Gastrocnemius medialis (tissue), 4 donors: ENCODE results near the gene OR52E1. TPM values are rescaled to one million over a fixed set of nuclear protein-coding genes. Genes with fewer than 3 reads are reported as not detected.

ENCODE experiments used
- ATAC-seq, 2 donors: fragments of 150-250 bp; one replicate each; pipeline ENCODE4 v1.9.1; 2016
- DNase-seq, 2 donors: peaks; one replicate each; pipeline ENCODE4 v3.0.0-alpha.2; 2019
- H3K27ac ChIP-seq, 4 donors: fragments of 200-600 bp; sonication (generic); 1 replicate in 1 of 4; 2 replicates in 3 of 4; pipeline ENCODE4 v1.5.1; 2016 to 2018; ENCODE audit warnings: mild to moderate bottlenecking in 2 of 4, moderate library complexity in 1 of 4
- H3K27me3 ChIP-seq, 3 donors: fragments of 200-600 bp; sonication (generic) in 2 of 3; 1 replicate in 1 of 3; 2 replicates in 2 of 3; pipeline versions ENCODE4 v1.5.1 to v1.6.0; 2016 to 2019; ENCODE audit warnings: mild to moderate bottlenecking in 1 of 3, moderate library complexity in 1 of 3
- H3K36me3 ChIP-seq, 2 donors: fragments of 200-600 bp; sonication (generic) in 1 of 2; one replicate each; pipeline ENCODE4 v1.5.1; 2017 to 2018
- H3K4me1 ChIP-seq, 2 donors: fragments of 200-600 bp; sonication (generic) in 1 of 2; one replicate each; pipeline ENCODE4 v1.5.1; 2016 to 2017; ENCODE audit warnings: mild to moderate bottlenecking in 2 of 2
- H3K4me3 ChIP-seq, 4 donors: fragments of 200-600 bp; sonication (generic) in 3 of 4; 1 replicate in 1 of 4; 2 replicates in 3 of 4; pipeline ENCODE4 v1.5.1; 2016 to 2019; ENCODE audit warnings: mild to moderate bottlenecking in 2 of 4
- H3K9me3 ChIP-seq, 3 donors: fragments of 200-600 bp; sonication (generic) in 2 of 3; 1 replicate in 1 of 3; 2 replicates in 2 of 3; pipeline ENCODE4 v1.5.1; 2016 to 2019
- CTCF ChIP-seq, 5 experiments: fragments of 450-650 bp in 3 of 5; fragments of 200-600 bp in 2 of 5; sonication (generic) in 2 of 5; IDR thresholded peaks in 4 of 5; conservative IDR thresholded peaks in 1 of 5; 1 replicate in 4 of 5; 2 replicates in 1 of 5; pipeline ENCODE4 v1.5.1; 2016 to 2019; ENCODE audit warnings: antibody characterized with exemption in 5 of 5, mild to moderate bottlenecking in 3 of 5, moderate library complexity in 3 of 5
- POLR2A ChIP-seq, 2 donors: fragments of 450-650 bp; IDR thresholded peaks; one replicate each; pipeline ENCODE4 v1.6.1; 2017; ENCODE audit warnings: antibody characterized with exemption in 2 of 2, mild to moderate bottlenecking in 2 of 2, moderate library complexity in 2 of 2
- in situ Hi-C, 4 donors: fragments of 200-750 bp; cut with MboI; loops; one replicate each; pipeline versions ENCODE4 v1.15.0 to v1.8.0; 2017; ENCODE audit warnings: low sequenced_read_pairs in 4 of 4
- intact Hi-C: fragments of 100-400 bp; cut with DNase I; formaldehyde crosslinking; loops from one replicate; pipeline ENCODE4 v1.15.1; 2023; ENCODE audit warnings: low total_unique reads
- total RNA-seq, 4 donors: library from RNA; depleted of rRNA; stranded (reverse); fragments of >200 nt; gene quantifications; one replicate each; pipeline versions ENCODE4 v1.1.0 to v1.2.3, GENCODE V29; 2016

The OR52E1 gene
- total RNA-seq, 4 donors from 2014 or later = not detected

- no peak for DNase-seq
- Histone ChIP-seq H3K4me1 (no peaks in the 10 kb centered on the region), H3K9me3 (no peaks in the 10 kb centered on the region), H3K36me3 (no peaks in the 10 kb centered on the region), H3K27ac (no peak within 1 kb of the TSS), H3K27me3 (no peaks in the 10 kb centered on the region), H3K4me3 (no peak within 1 kb of the TSS)
- TF ChIP-seq CTCF (IDR thresholded peaks at IDR 0.05 in 4 of 5, conservative IDR thresholded peaks at IDR 0.05 in 1 of 5) (no peak), POLR2A (IDR thresholded peaks at IDR 0.05) (no peak)
- in situ Hi-C loops = no loop called here
- no peak for ATAC-seq
- intact Hi-C loops = no loop called here
Observed at GRCh38 chr11:5059391-5059790, 10.0 kb upstream of the OR52E1 start, which contains the start of gene OR52E2. Gene OR52E2, minus strand, starts transcription at chr11:5059627. Its CDS starts 0 bp downstream, at chr11:5059627.

GRCh38 chr11:5065027-5065426, 4.3 kb upstream of the OR52E1 start:
- DNase-seq (no peak), ATAC-seq (no peak)
- Histone ChIP-seq H3K36me3 (no peaks in the 10 kb centered on the region), H3K4me1 (no peaks in the 10 kb centered on the region), H3K4me3 (no peak overlapping the region), H3K9me3 (no peaks in the 10 kb centered on the region), H3K27me3 (no peaks in the 10 kb centered on the region), H3K27ac (no peak overlapping the region)
- intact Hi-C loops = no loop called here
- TF ChIP-seq CTCF (IDR thresholded peaks at IDR 0.05 in 4 of 5, conservative IDR thresholded peaks at IDR 0.05 in 1 of 5) (no peak), POLR2A (IDR thresholded peaks at IDR 0.05) (no peak)
- in situ Hi-C loops = no loop called here

- no peak for DNase-seq
- intact Hi-C loops = no loop called here
- Histone ChIP-seq H3K36me3 (no peaks in the 10 kb centered on the region), H3K9me3 (no peaks in the 10 kb centered on the region), H3K27ac (no peak overlapping the region), H3K4me3 (no peak overlapping the region), H3K4me1 (no peaks in the 10 kb centered on the region), H3K27me3 (no peaks in the 10 kb centered on the region)
- no peak for TF ChIP-seq POLR2A (IDR thresholded peaks at IDR 0.05)
- TF ChIP-seq CTCF (IDR thresholded peaks at IDR 0.05 in 4 of 5, conservative IDR thresholded peaks at IDR 0.05 in 1 of 5) = no peak
- in situ Hi-C loops = no loop called here
- ATAC-seq = no peak
Observed at GRCh38 chr11:5071799-5072198, 2.4 kb downstream of the OR52E1 start.

GRCh38 chr11:5081405-5081804, 12.0 kb downstream of the OR52E1 start:
- DNase-seq = no peak
- TF ChIP-seq CTCF (IDR thresholded peaks at IDR 0.05 in 4 of 5, conservative IDR thresholded peaks at IDR 0.05 in 1 of 5) (no peak), POLR2A (IDR thresholded peaks at IDR 0.05) (no peak)
- intact Hi-C loops = no loop called here
- Histone ChIP-seq H3K36me3 (no peaks in the 10 kb centered on the region), H3K9me3 (no peaks in the 10 kb centered on the region), H3K27me3 (no peaks in the 10 kb centered on the region), H3K4me3 (no peak overlapping the region), H3K27ac (no peak overlapping the region), H3K4me1 (no peaks in the 10 kb centered on the region)
- in situ Hi-C loops = no loop called here
- ATAC-seq = no peak

GRCh38 chr11:5083602-5084001, 14.2 kb downstream of the OR52E1 start:
- TF ChIP-seq POLR2A (IDR thresholded peaks at IDR 0.05) (no peak), CTCF (IDR thresholded peaks at IDR 0.05 in 4 of 5, conservative IDR thresholded peaks at IDR 0.05 in 1 of 5) (no peak)
- in situ Hi-C loops = no loop called here
- H3K27me3 ChIP-seq = no peaks in the 10 kb centered on the region
- no peak for DNase-seq
- no peaks in the 10 kb centered on the region for H3K9me3 ChIP-seq
- H3K27ac ChIP-seq = no peak overlapping the region
- H3K4me3 ChIP-seq = no peak overlapping the region
- H3K36me3 ChIP-seq = no peaks in the 10 kb centered on the region
- intact Hi-C loops = no loop called here
- ATAC-seq = no peak
- no peaks in the 10 kb centered on the region for H3K4me1 ChIP-seq
